Measurements from ENCODE around the gene CREB3L2.

- TF ChIP-seq CTCF (IDR thresholded peaks at IDR 0.05) (no peak), POLR2A (IDR thresholded peaks at IDR 0.05) (no peak)
Measured at GRCh38 chr7:137948845-137949330, 53.0 kb downstream of the CREB3L2 start.

Measured in lower leg skin (tissue), 3 donors.